Adrenal gland (tissue), 12 donors: ENCODE measurements around the gene KCNK10. TPM values are rescaled to one million over a fixed set of nuclear protein-coding genes. Genes with fewer than 3 reads are reported as not detected.

ENCODE experiments used
- DNase-seq, 7 donors: peaks; one replicate each; pipeline ENCODE4 v3.0.0-alpha.2; 2019 to 2020
- H3K27ac ChIP-seq, 5 donors: fragments of 200-600 bp; sonication (generic) in 4 of 5; 1 replicate in 3 of 5; 2 replicates in 2 of 5; pipeline versions ENCODE4 v1.5.1 to v1.8.0; 2016 to 2020; ENCODE audit warnings: mild to moderate bottlenecking in 1 of 5
- H3K27me3 ChIP-seq: fragments of 200-600 bp; 2 replicates; pipeline ENCODE4 v1.8.0; 2021
- H3K36me3 ChIP-seq, 2 donors: fragments of 200-600 bp; replicated peaks in 1 of 2; 1 replicate in 1 of 2; 2 replicates in 1 of 2; pipeline versions ENCODE4 v1.5.1 to v1.8.0; 2018 to 2022
- H3K4me1 ChIP-seq, 2 donors: fragments of 200-600 bp; replicated peaks in 1 of 2; 1 replicate in 1 of 2; 2 replicates in 1 of 2; pipeline versions ENCODE4 v1.5.1 to v1.8.0; 2018 to 2021
- H3K4me3 ChIP-seq, 4 donors: fragments of 200-600 bp; sonication (generic) in 3 of 4; one replicate each; pipeline ENCODE4 v1.5.1; 2016 to 2018
- H3K9me3 ChIP-seq, 3 donors: fragments of 200-600 bp; sonication (generic) in 1 of 3; replicated peaks in 1 of 3; 1 replicate in 2 of 3; 2 replicates in 1 of 3; pipeline versions ENCODE4 v1.5.1 to v1.8.0; 2016 to 2021
- POLR2A ChIP-seq, 2 donors: fragments of 450-650 bp; IDR thresholded peaks; one replicate each; pipeline ENCODE4 v1.6.1; 2017; ENCODE audit warnings: antibody characterized with exemption in 2 of 2, mild to moderate bottlenecking in 2 of 2, moderate library complexity in 1 of 2
- WGBS, 4 donors: extraction: QIAGEN DNeasy Blood & Tissue Kit in 2 of 4; methylation state at CpG; one replicate each; pipeline versions ENCODE4 v1.1.5 to v1.1.7; 2013 to 2017; 5-methylcytosine and 5-hydroxymethylcytosine counted together
- intact Hi-C, 2 donors: fragments of 100-400 bp; cut with DNase I; formaldehyde crosslinking; loops; one replicate each; pipeline versions ENCODE4 v1.14.1 to v1.15.0; 2022 to 2023
- polyA plus RNA-seq, 3 donors: library from polyadenylated mRNA; stranded (reverse); fragments of 200-250 nt in 2 of 3; fragments of 350-450 nt in 1 of 3; fragmentation: Illumina TruSeq in 1 of 3; extraction: RNeasy Lipid Tissue Mini Kit (QIAGEN cat#74804) in 1 of 3; gene quantifications; one replicate each; pipeline ENCODE4 v1.2.3, GENCODE V29; 2013 to 2014
- total RNA-seq, 9 donors: library from RNA; depleted of rRNA in 4 of 9; stranded (reverse); fragments of >200 nt in 4 of 9; fragments of 120-200 nt in 1 of 9; fragmentation: NEBNext Ultra II Directional in 1 of 9; extraction: Animal tissue kit (Norgen Biotek cat#: 25700) in 1 of 9; gene quantifications; one replicate each; pipeline versions ENCODE4 v1.1.0 to v1.2.4, GENCODE V29; 2013 to 2023
- TF ChIP-seq, protein P1 (sequence below), 6 experiments: fragments of 450-650 bp in 4 of 6; fragments of 200-600 bp in 2 of 6; sonication (generic) in 1 of 6; IDR thresholded peaks; 1 replicate in 5 of 6; 2 replicates in 1 of 6; pipeline versions ENCODE4 v1.5.1 to v1.8.0; 2016 to 2021; ENCODE audit warnings: antibody characterized with exemption in 6 of 6, mild to moderate bottlenecking in 2 of 6, moderate library complexity in 1 of 6
- donor health status: healthy with polysubstance abuse.
- donor health status: Bipolar disorder and iron deficiency.
- donor health status: DM: yes; HTN: yes; CAD: no.
- donor health status: DM: no; HTN: no; CAD: no.
- donor health status: DM: no; HTN: no; CAD: no.
- donor health status: DM: yes; HTN: yes; CAD: no.

The KCNK10 gene
- total and polyA plus RNA-seq, 12 donors = 0.03 to 1.1 (median 0.60) TPM; not detected in 7

DNA sequence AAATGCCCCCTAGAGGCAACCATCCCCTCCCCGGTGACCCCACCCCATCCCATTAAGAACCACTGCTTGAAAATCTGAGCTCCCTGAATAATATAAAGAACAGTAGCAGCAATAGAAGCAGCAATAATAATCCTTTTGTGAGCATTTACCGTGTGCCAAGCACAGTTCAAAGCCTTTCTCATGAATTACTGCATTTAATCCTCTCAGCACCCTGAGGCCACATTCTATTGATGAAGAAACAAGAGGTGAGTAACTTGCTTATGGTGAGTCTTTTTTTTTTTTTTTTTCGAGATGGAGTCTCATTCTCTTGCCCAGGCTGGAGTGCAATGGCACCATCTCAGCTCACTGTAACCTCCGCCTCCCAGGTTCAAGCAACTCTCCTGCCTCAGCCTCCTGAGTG is 65.0 kb downstream of the KCNK10 start:
- no peaks in the 10 kb centered on the region for H3K9me3 ChIP-seq
- H3K27me3 ChIP-seq = no peaks in the 10 kb centered on the region
- H3K4me1 ChIP-seq = no peaks in the 10 kb centered on the region
- intact Hi-C loops = no loop called here
- no peak for DNase-seq
- H3K27ac ChIP-seq = no peak overlapping the region
- no peaks in the 10 kb centered on the region for H3K36me3 ChIP-seq
- TF ChIP-seq, protein P1, sequence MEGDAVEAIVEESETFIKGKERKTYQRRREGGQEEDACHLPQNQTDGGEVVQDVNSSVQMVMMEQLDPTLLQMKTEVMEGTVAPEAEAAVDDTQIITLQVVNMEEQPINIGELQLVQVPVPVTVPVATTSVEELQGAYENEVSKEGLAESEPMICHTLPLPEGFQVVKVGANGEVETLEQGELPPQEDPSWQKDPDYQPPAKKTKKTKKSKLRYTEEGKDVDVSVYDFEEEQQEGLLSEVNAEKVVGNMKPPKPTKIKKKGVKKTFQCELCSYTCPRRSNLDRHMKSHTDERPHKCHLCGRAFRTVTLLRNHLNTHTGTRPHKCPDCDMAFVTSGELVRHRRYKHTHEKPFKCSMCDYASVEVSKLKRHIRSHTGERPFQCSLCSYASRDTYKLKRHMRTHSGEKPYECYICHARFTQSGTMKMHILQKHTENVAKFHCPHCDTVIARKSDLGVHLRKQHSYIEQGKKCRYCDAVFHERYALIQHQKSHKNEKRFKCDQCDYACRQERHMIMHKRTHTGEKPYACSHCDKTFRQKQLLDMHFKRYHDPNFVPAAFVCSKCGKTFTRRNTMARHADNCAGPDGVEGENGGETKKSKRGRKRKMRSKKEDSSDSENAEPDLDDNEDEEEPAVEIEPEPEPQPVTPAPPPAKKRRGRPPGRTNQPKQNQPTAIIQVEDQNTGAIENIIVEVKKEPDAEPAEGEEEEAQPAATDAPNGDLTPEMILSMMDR (IDR thresholded peaks at IDR 0.05) = no peak
- no peak for TF ChIP-seq POLR2A (IDR thresholded peaks at IDR 0.05)
- WGBS, 4 donors = 73 to 78% (median 74%) methylated on average over 4 of the region's 4 CpGs
- H3K4me3 ChIP-seq = no peak overlapping the region

- H3K27me3 ChIP-seq = no peaks in the 10 kb centered on the region
- no peak for TF ChIP-seq POLR2A (IDR thresholded peaks at IDR 0.05)
- TF ChIP-seq, protein P1 (IDR thresholded peaks at IDR 0.05) = no peak
- intact Hi-C loops = no loop called here
- H3K9me3 ChIP-seq = no peaks in the 10 kb centered on the region
- H3K4me1 ChIP-seq = no peaks in the 10 kb centered on the region
- no peaks in the 10 kb centered on the region for H3K36me3 ChIP-seq
- H3K27ac ChIP-seq = no peak overlapping the region
- DNase-seq = no peak
- H3K4me3 ChIP-seq = no peak overlapping the region
- 49 to 64% (median 54%) methylated on average over 9 of the region's 9 CpGs for WGBS, 4 donors
These were observed 65.8 kb downstream of the KCNK10 start for GRCh38 chr14:88256997-88257950.

GRCh38 chr14:88255798-88256197 is 67.3 kb downstream of the KCNK10 start:
- intact Hi-C loops = no loop called here
- H3K9me3 ChIP-seq = no peaks in the 10 kb centered on the region
- H3K36me3 ChIP-seq = no peaks in the 10 kb centered on the region
- no peak for TF ChIP-seq POLR2A (IDR thresholded peaks at IDR 0.05)
- TF ChIP-seq, protein P1 (IDR thresholded peaks at IDR 0.05) = no peak
- no peak for DNase-seq
- no peak overlapping the region for H3K27ac ChIP-seq
- no peaks in the 10 kb centered on the region for H3K27me3 ChIP-seq
- no peaks in the 10 kb centered on the region for H3K4me1 ChIP-seq
- H3K4me3 ChIP-seq = no peak overlapping the region
- WGBS, 4 donors = 26 to 65% (median 58%) methylated on average over 4 of the region's 4 CpGs

- Histone ChIP-seq H3K9me3 (no peaks in the 10 kb centered on the region), H3K27ac (no peak overlapping the region), H3K4me3 (no peak overlapping the region), H3K4me1 (no peaks in the 10 kb centered on the region), H3K27me3 (no peaks in the 10 kb centered on the region), H3K36me3 (no peaks in the 10 kb centered on the region)
- no peak for TF ChIP-seq POLR2A (IDR thresholded peaks at IDR 0.05)
- TF ChIP-seq, protein P1 (IDR thresholded peaks at IDR 0.05) = no peak
- intact Hi-C loops = no loop called here
- no peak for DNase-seq
- WGBS, 4 donors = 69 to 86% (median 77%) methylated on average over 1 of the region's 1 CpG
These were observed 67.9 kb downstream of the KCNK10 start for GRCh38 chr14:88255196-88255595.
